Stomach (tissue), 9 donors: Measurements from ENCODE around the gene MYO5A. TPM values are rescaled to one million over a fixed set of nuclear protein-coding genes. Genes with fewer than 3 reads are reported as not detected.

Experiments used
- DNase-seq, 2 donors: peaks; one replicate each; pipeline versions ENCODE4 v3.0.0 to v3.0.0-alpha.2; 2013 to 2019
- H3K27ac ChIP-seq, 5 donors: fragments of 200-600 bp in 4 of 5; sonication (generic) in 4 of 5; one replicate each; pipeline ENCODE4 v1.5.1; 2013 to 2019; ENCODE audit warnings: mild to moderate bottlenecking in 1 of 5, moderate library complexity in 1 of 5
- H3K27me3 ChIP-seq, 3 donors: fragments of 200-600 bp; sonication (generic); one replicate each; pipeline ENCODE4 v1.5.1; 2017 to 2019; ENCODE audit warnings: mixed run types in 1 of 3
- H3K36me3 ChIP-seq, 4 donors: fragments of 200-600 bp; sonication (generic); 1 replicate in 3 of 4; 2 replicates in 1 of 4; pipeline ENCODE4 v1.5.1; 2016 to 2019
- H3K4me1 ChIP-seq, 4 donors: fragments of 200-600 bp; sonication (generic); one replicate each; pipeline ENCODE4 v1.5.1; 2016 to 2019
- H3K4me3 ChIP-seq, 4 donors: fragments of 200-600 bp; sonication (generic) in 3 of 4; one replicate each; pipeline ENCODE4 v1.5.1; 2016 to 2019; ENCODE audit warnings: mild to moderate bottlenecking in 1 of 4
- H3K9me3 ChIP-seq, 4 donors: fragments of 200-600 bp; sonication (generic); one replicate each; pipeline ENCODE4 v1.5.1; 2016 to 2019
- EP300 ChIP-seq: sonication (generic); formaldehyde crosslinking; IDR thresholded peaks from one replicate; pipeline ENCODE4 v1.6.1; 2017; ENCODE audit warnings: antibody characterized with exemption
- POLR2A ChIP-seq, 4 donors: fragments of 450-650 bp; IDR thresholded peaks; one replicate each; pipeline ENCODE4 v1.6.1; 2016; ENCODE audit warnings: antibody characterized with exemption in 4 of 4, control low read depth in 2 of 4, mild to moderate bottlenecking in 1 of 4, moderate library complexity in 1 of 4
- POLR2AphosphoS5 ChIP-seq, 3 donors: sonication (generic); formaldehyde crosslinking; IDR thresholded peaks; one replicate each; pipeline ENCODE4 v1.6.1; 2016; ENCODE audit warnings: antibody characterized with exemption in 3 of 3
- WGBS, 5 donors: extraction: QIAGEN DNeasy Blood & Tissue Kit in 3 of 5; methylation state at CpG; one replicate each; pipeline versions ENCODE4 v1.1.5 to v1.1.7; 2013 to 2018; 5-methylcytosine and 5-hydroxymethylcytosine counted together
- intact Hi-C: fragments of 100-400 bp; cut with DNase I; formaldehyde crosslinking; loops from one replicate; pipeline ENCODE4 v1.15.1; 2023; ENCODE audit warnings: low total_unique reads
- polyA plus RNA-seq, 3 donors: library from polyadenylated mRNA; stranded (reverse); fragments of 200-250 nt; gene quantifications; one replicate each; pipeline ENCODE4 v1.2.3, GENCODE V29; 2013
- total RNA-seq, 5 donors: library from RNA; depleted of rRNA; stranded (reverse); fragments of >200 nt; gene quantifications; one replicate each; pipeline versions ENCODE4 v1.1.0 to v1.2.3, GENCODE V29; 2014 to 2016
- TF ChIP-seq, protein P1 (sequence below), 7 experiments: fragments of 450-650 bp in 4 of 7; fragments of 200-600 bp in 3 of 7; sonication (generic) in 3 of 7; IDR thresholded peaks; one replicate each; pipeline ENCODE4 v1.5.1; 2016 to 2019; ENCODE audit warnings: antibody characterized with exemption in 7 of 7, control low read depth in 2 of 7, mild to moderate bottlenecking in 1 of 7
- donor health status: healthy with polysubstance abuse.
- donor health status: Bipolar disorder and iron deficiency.
- donor health status: healthy.

The MYO5A gene
- total and polyA plus RNA-seq, 8 donors: 1.2 to 26.2 (median 12.0) TPM

DNA sequence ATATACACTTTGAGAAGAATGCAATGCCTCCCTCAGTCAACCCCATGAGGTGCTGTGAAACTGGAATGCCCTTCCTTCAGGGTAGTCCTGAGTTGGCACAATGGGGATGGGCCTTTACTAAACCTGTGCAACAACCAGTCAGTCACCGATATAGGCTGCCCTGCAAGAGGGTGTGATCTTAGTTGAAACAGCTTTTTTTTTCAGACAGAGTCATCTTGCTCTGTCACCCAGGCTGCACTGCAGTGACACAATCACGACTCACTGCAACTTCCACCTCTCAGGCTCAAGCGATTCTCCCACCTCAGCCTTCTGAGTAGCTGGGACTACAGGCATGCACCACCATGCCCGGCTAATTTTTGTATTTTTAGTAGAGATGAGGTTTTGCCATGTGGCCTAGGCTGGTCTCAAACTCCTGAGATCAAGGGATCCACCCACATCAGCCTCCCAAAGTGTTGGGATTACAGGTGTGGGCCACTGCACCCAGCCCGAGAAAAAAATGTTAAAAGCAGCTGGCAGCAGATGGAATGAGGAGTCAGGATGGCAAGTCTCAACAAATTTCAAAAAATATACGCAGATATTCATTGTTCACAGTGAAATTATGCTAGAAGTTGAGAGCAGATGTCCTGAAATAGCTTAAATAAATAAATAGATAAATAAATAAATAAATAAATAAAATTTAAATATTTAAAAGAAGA is 31.8 kb downstream of the MYO5A start:
- Histone ChIP-seq H3K27ac (no peak overlapping the region), H3K9me3 (no peaks in the 10 kb centered on the region), H3K36me3 (no peaks in the 10 kb centered on the region), H3K27me3 (no peaks in the 10 kb centered on the region), H3K4me1 (peaks cover 0 to 12% (median 1%) of the 10 kb centered on the region in 4 donors), H3K4me3 (no peak overlapping the region)
- TF ChIP-seq POLR2A (IDR thresholded peaks at IDR 0.05) (no peak), EP300 (no peak), POLR2AphosphoS5 (IDR thresholded peaks at IDR 0.05) (no peak)
- TF ChIP-seq, protein P1, sequence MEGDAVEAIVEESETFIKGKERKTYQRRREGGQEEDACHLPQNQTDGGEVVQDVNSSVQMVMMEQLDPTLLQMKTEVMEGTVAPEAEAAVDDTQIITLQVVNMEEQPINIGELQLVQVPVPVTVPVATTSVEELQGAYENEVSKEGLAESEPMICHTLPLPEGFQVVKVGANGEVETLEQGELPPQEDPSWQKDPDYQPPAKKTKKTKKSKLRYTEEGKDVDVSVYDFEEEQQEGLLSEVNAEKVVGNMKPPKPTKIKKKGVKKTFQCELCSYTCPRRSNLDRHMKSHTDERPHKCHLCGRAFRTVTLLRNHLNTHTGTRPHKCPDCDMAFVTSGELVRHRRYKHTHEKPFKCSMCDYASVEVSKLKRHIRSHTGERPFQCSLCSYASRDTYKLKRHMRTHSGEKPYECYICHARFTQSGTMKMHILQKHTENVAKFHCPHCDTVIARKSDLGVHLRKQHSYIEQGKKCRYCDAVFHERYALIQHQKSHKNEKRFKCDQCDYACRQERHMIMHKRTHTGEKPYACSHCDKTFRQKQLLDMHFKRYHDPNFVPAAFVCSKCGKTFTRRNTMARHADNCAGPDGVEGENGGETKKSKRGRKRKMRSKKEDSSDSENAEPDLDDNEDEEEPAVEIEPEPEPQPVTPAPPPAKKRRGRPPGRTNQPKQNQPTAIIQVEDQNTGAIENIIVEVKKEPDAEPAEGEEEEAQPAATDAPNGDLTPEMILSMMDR (IDR thresholded peaks at IDR 0.05): no peak
- 79 to 95% (median 85%) methylated on average over 6 of the region's 6 CpGs for WGBS, 5 donors
- DNase-seq: no peak
- intact Hi-C loops: no loop called here

DNA sequence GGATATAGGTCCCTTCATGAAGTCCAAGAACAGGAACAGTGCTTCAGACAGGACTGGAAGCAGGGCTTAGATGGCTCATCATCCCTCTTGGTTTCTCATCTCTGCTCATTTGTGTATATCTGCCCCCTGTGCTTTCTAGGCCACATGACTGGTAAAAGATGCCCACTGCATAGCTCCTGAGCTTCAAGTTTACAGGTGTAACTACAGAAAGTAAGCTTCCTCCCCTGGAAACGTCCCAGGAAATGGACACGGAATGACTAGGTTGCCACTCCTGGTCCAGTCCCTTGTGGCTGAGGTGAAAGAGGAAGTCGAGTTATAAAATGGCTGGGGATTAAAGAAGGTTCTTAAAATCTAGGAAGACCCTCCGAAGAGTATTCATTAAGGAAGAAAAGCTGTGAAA is 32.5 kb downstream of the MYO5A start:
- no peaks in the 10 kb centered on the region for H3K9me3 ChIP-seq
- WGBS, 5 donors: 53 to 70% (median 62%) methylated on average over 4 of the region's 4 CpGs
- H3K27ac ChIP-seq: no peak overlapping the region
- TF ChIP-seq POLR2A (IDR thresholded peaks at IDR 0.05) (no peak), POLR2AphosphoS5 (IDR thresholded peaks at IDR 0.05) (no peak), EP300 (no peak)
- TF ChIP-seq, protein P1 (IDR thresholded peaks at IDR 0.05): no peak
- peaks cover 0 to 12% (median 4%) of the 10 kb centered on the region in 4 donors for H3K4me1 ChIP-seq
- intact Hi-C loops: no loop called here
- no peaks in the 10 kb centered on the region for H3K27me3 ChIP-seq
- DNase-seq: no peak
- H3K4me3 ChIP-seq: no peak overlapping the region
- H3K36me3 ChIP-seq: no peaks in the 10 kb centered on the region

DNA sequence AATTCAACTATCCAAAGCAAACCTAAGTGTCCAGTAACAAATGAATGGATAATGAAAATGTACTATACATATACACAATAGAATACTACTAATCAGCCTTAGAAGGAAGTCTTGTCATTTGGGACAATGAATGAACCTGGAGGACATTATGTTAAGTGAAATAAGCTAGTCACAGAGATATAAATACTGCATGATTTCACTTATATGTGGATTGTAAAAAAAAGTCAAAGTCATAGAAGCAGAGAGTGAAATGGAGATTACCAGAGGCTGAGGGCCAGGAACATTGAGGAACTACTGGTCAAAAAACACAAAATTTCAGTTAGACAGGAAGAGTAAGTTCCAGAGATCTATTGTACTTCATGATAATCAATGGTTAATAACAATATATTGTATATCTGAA is 33.6 kb downstream of the MYO5A start:
- TF ChIP-seq, protein P1 (IDR thresholded peaks at IDR 0.05): no peak
- TF ChIP-seq POLR2A (IDR thresholded peaks at IDR 0.05): no peak
- Histone ChIP-seq H3K4me3 (no peak overlapping the region), H3K27ac (no peak overlapping the region), H3K27me3 (no peaks in the 10 kb centered on the region), H3K9me3 (no peaks in the 10 kb centered on the region), H3K36me3 (no peaks in the 10 kb centered on the region), H3K4me1 (peaks cover 0 to 12% (median 4%) of the 10 kb centered on the region in 4 donors)
- no peak for DNase-seq
- intact Hi-C loops: no loop called here

DNA sequence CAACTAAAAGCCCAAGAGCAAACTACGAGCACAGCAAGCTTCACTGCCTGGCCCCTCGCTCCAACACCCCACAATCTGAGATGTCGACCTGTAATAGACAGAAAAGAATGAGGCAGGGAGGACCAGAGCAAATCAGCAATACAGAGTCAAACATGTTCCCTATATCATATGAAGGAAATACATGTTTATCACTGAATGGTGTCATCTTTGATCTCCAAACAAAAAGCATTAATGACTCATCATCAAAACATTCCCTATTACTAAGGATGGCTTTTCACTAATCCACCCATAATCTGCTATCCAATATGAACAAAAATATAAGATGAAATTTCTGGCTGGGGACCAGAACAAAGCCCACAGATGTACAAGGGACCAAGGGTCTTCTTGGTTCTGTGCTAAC is 34.7 kb downstream of the MYO5A start:
- DNase-seq: no peak
- Histone ChIP-seq H3K27me3 (no peaks in the 10 kb centered on the region), H3K4me3 (no peak overlapping the region), H3K27ac (no peak overlapping the region), H3K36me3 (no peaks in the 10 kb centered on the region), H3K9me3 (no peaks in the 10 kb centered on the region), H3K4me1 (peaks cover 0 to 15% (median 4%) of the 10 kb centered on the region in 4 donors)
- intact Hi-C loops: no loop called here
- WGBS, 5 donors: 94 to 95% (median 95%) methylated on average over 3 of the region's 3 CpGs
- TF ChIP-seq POLR2A (IDR thresholded peaks at IDR 0.05): no peak
- TF ChIP-seq, protein P1 (IDR thresholded peaks at IDR 0.05): no peak
- no peak for TF ChIP-seq EP300
- TF ChIP-seq POLR2AphosphoS5 (IDR thresholded peaks at IDR 0.05): no peak
